Fibroblast of mammary gland (primary cell): ENCODE measurements around the gene TAF12.

ENCODE experiments used
- DNase-seq: peaks from one replicate; pipeline ENCODE4 v3.0.0-alpha.2; 2010; ENCODE audit warnings: low read depth
- H3K4me3 ChIP-seq: 2 replicates; pipeline ENCODE4 v1.5.1; 2011; ENCODE audit warnings: low read depth, mild to moderate bottlenecking, low read length, moderate library complexity; ENCODE audit not compliant: control insufficient read depth
- CTCF ChIP-seq: conservative IDR thresholded peaks from 2 replicates; pipeline ENCODE4 v1.5.1; 2011; ENCODE audit warnings: low read depth, low read length, inconsistent platforms; ENCODE audit not compliant: control insufficient read depth, insufficient read depth

Gene TAF12

GRCh38 chr1:28642056-28642846 is 616 bp downstream of the TAF12 start:
- DNase-seq: peak; percentile 5
- no peak for TF ChIP-seq CTCF
- H3K4me3 ChIP-seq: peak overlapping the region; percentile 97

GRCh38 chr1:28640766-28641165 is 2.1 kb downstream of the TAF12 start:
- DNase-seq: peak; percentile 21
- peak; percentile 30 for TF ChIP-seq CTCF

GRCh38 chr1:28632560-28632959 is 10.3 kb downstream of the TAF12 start:
- no peak for TF ChIP-seq CTCF
- no peak for DNase-seq
- H3K4me3 ChIP-seq: no peak overlapping the region

More at GRCh38 chr1:28640766-28641165, 2.1 kb downstream of the TAF12 start:
- no peak overlapping the region for H3K4me3 ChIP-seq

- DNase-seq: no peak
- H3K4me3 ChIP-seq: no peak overlapping the region
- no peak for TF ChIP-seq CTCF
Observed at GRCh38 chr1:28631713-28632112, 11.2 kb downstream of the TAF12 start.

- no peak overlapping the region for H3K4me3 ChIP-seq
- DNase-seq: no peak
- TF ChIP-seq CTCF: no peak
Observed at GRCh38 chr1:28613175-28613574, 29.7 kb downstream of the TAF12 start.

GRCh38 chr1:28606771-28607170 is 36.1 kb downstream of the TAF12 start:
- no peak for TF ChIP-seq CTCF
- DNase-seq: no peak
- H3K4me3 ChIP-seq: no peak overlapping the region
